ENCODE data around the gene CYBC1. TPM values are rescaled to one million over a fixed set of nuclear protein-coding genes. Genes with fewer than 3 reads are reported as not detected.

The CYBC1 gene
- total and polyA plus RNA-seq, 9 of the 15 experiments (the other 6 are each of a cell fraction or from before 2014, with no cell fraction given), result 1.3 to 71.8 (median 49.9) TPM

DNA sequence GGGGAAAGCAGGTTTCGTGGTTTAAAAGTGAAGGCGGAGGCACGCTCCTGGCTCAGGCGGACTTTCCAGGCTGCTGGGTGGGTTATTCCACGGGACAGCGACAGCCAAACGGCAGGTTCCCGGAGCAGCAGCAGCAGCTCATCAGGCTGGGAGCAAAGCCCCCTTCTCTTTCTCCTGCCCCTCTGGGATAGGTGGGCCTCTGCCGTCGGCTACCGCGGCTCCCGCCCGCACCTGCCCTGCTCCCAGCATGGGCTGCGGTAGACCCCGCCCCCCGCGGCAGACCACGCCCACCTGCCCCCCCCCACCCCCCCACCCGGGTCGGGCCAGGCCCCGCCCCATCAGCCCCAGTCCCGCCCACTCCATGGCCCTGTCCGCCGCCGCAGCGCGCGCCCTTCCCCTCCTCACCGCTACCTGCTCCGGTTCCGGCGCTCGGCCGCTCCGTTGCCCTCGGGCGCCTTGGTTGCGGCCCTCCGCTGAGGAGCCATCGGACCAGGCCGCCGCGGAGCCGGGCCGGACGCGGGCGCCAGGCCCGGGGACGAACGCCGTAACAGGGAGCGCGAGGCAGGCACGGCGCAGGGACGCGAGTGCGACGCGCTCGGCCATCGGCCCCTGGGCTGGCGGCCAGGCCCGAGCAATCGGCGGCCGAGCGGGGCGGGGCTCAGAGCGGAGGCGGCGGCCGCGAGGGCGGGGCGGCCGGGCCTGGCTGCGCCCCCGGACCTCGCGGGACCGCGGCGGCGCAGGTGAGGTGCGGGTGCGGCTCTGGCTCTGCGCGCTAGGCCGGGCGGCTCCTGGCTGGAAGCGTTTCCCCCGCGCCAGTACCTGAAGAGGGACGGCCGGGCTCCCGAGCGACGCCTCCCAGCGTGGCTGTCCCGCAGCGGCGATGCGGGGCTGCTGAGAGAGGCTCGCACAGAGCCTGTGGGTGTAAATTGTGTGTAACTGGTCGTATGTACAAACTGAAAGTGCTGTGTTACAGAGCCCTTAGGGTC lies 32.3 kb downstream of the CYBC1 start, which contains the start of the genes HEXD and OGFOD3:
Gene HEXD, plus strand, starts transcription at position 347 of the 986 bp plus-strand sequence. CDS start 1,453 bp downstream, outside the sequence.
Gene OGFOD3, minus strand, starts transcription at position 586 of the 986 bp plus-strand sequence. Its CDS starts 101 bp downstream, at position 485.
- H3K36me3 ChIP-seq (ENCODE audit: control insufficient read depth, insufficient read depth, low read length), result peaks cover 12% of the 10 kb centered on the region; the same call in 2 of the 3 replicates
- WGBS (ENCODE audit: insufficient coverage, low coverage, missing lambda C conversion rate), result under 1% methylated on average over 55 of the region's 108 CpGs
- ATAC-seq, result peak; percentile 85
- no peak for FAIRE-seq
- no peaks in the 10 kb centered on the region for H3K9me3 ChIP-seq (replicated peaks; ENCODE audit: control insufficient read depth, insufficient read depth, low read depth, low read length)
- peak within 1 kb of the TSS; percentile 83 to 96 for H3K9ac ChIP-seq (ENCODE audit: insufficient read depth in 1 of 2, low read depth in 2 of 2, low read length in 2 of 2)
- H4K20me1 ChIP-seq (replicated peaks; ENCODE audit: control insufficient read depth, insufficient read depth, low read length), result peaks cover 15% of the 10 kb centered on the region
- no TSS peak for BruUV-seq (replicated peaks)
- H2AFZ ChIP-seq (ENCODE audit: low read depth, low read length), result peak within 1 kb of the TSS; percentile 100
- POLR2A ChIA-PET, result interaction anchor here (0.6 to 1.1 kb wide), 4 partner anchors 30 to 538 kb away, joined by 4 read pairs; no protein-coding TSS in a partner anchor
- H3K9me1 ChIP-seq (ENCODE audit: control insufficient read depth, insufficient read depth, low read length), result no peaks in the 10 kb centered on the region
- peak; percentile 91 to 100 (median 100) for DNase-seq (ENCODE audit: extremely low read depth in 1 of 4, low spot score in 3 of 4)
- peak within 1 kb of the TSS; percentile 92 for H3K27ac ChIP-seq (ENCODE audit: extremely low read depth, low read depth, low read length)
- in situ Hi-C loops (cut with MboI), result no loop called here
- H3K27me3 ChIP-seq (ENCODE audit: control insufficient read depth in 2 of 2, insufficient read depth in 2 of 2, low read length in 2 of 2), result no peaks in the 10 kb centered on the region
- CTCF ChIA-PET (ENCODE audit: low intra/inter-chr PET ratio), result no interaction called here
- H3K4me3 ChIP-seq, result peak within 1 kb of the TSS; percentile 90
- intact Hi-C loops (cut with micrococcal nuclease), result loop anchor here (1.0 to 10.0 kb wide), 2 partner anchors 76 to 137 kb away; no protein-coding TSS in a partner anchor
- H3K79me2 ChIP-seq (ENCODE audit: control insufficient read depth, insufficient read depth, low read length), result peaks cover 25% of the 10 kb centered on the region
- H3K4me2 ChIP-seq (ENCODE audit: insufficient read depth, low read length), result peak within 1 kb of the TSS; percentile 97
- peaks cover 8 to 19% of the 10 kb centered on the region in 2 experiments for H3K4me1 ChIP-seq (replicated peaks in 1 of 2; ENCODE audit: control insufficient read depth in 2 of 2, insufficient read depth in 2 of 2, low read length in 2 of 2)
- TF ChIP-seq RBFOX2 (IDR thresholded peaks at IDR 0.05; ENCODE audit: low read depth, low read length) (peak; percentile 90), ZNF561 (CRISPR knock-in tag; conservative IDR thresholded peaks at IDR 0.05) (no peak), HDAC6 (IDR thresholded peaks at IDR 0.05; ENCODE audit: low read depth, low read length) (no peak), PHF20 (IDR thresholded peaks at IDR 0.05; ENCODE audit: partially characterized antibody) (peak; percentile 5), CSDE1 (IDR thresholded peaks at IDR 0.05) (no peak), PHF8 (IDR thresholded peaks at IDR 0.05; ENCODE audit: borderline replicate concordance, low read length) (peak; percentile 90; the same call in 1 of the 2 replicates), CREB1 (IDR thresholded peaks at IDR 0.05) (peak; percentile 65; the same call in 1 of the 2 replicates), CREB1 (CRISPR knock-in tag; IDR thresholded peaks at IDR 0.05) (no peak; the same call in 1 of the 2 replicates), STAT5A (IDR thresholded peaks at IDR 0.05; ENCODE audit: borderline replicate concordance, low read length) (no peak), TBL1XR1 (IDR thresholded peaks at IDR 0.05; ENCODE audit: low read length in 2 of 2) (0 out of 4 replicates have a peak, but pooled peaks of 1 of the 2 experiments have one; percentile 36), CTBP1 (IDR thresholded peaks at IDR 0.05; ENCODE audit: borderline replicate concordance) (peak; percentile 96), XRCC5 (IDR thresholded peaks at IDR 0.05; ENCODE audit: low read depth, low read length) (peak; percentile 78; the same call in 1 of the 2 replicates), NFRKB (IDR thresholded peaks at IDR 0.05; ENCODE audit: low read depth) (no peak), NFXL1 (CRISPR knock-in tag; IDR thresholded peaks at IDR 0.05) (no peak)
- TF ChIP-seq, protein P1, sequence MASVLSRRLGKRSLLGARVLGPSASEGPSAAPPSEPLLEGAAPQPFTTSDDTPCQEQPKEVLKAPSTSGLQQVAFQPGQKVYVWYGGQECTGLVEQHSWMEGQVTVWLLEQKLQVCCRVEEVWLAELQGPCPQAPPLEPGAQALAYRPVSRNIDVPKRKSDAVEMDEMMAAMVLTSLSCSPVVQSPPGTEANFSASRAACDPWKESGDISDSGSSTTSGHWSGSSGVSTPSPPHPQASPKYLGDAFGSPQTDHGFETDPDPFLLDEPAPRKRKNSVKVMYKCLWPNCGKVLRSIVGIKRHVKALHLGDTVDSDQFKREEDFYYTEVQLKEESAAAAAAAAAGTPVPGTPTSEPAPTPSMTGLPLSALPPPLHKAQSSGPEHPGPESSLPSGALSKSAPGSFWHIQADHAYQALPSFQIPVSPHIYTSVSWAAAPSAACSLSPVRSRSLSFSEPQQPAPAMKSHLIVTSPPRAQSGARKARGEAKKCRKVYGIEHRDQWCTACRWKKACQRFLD (CRISPR knock-in tag; IDR thresholded peaks at IDR 0.05), result peak; percentile 77
- TF ChIP-seq, protein P2, sequence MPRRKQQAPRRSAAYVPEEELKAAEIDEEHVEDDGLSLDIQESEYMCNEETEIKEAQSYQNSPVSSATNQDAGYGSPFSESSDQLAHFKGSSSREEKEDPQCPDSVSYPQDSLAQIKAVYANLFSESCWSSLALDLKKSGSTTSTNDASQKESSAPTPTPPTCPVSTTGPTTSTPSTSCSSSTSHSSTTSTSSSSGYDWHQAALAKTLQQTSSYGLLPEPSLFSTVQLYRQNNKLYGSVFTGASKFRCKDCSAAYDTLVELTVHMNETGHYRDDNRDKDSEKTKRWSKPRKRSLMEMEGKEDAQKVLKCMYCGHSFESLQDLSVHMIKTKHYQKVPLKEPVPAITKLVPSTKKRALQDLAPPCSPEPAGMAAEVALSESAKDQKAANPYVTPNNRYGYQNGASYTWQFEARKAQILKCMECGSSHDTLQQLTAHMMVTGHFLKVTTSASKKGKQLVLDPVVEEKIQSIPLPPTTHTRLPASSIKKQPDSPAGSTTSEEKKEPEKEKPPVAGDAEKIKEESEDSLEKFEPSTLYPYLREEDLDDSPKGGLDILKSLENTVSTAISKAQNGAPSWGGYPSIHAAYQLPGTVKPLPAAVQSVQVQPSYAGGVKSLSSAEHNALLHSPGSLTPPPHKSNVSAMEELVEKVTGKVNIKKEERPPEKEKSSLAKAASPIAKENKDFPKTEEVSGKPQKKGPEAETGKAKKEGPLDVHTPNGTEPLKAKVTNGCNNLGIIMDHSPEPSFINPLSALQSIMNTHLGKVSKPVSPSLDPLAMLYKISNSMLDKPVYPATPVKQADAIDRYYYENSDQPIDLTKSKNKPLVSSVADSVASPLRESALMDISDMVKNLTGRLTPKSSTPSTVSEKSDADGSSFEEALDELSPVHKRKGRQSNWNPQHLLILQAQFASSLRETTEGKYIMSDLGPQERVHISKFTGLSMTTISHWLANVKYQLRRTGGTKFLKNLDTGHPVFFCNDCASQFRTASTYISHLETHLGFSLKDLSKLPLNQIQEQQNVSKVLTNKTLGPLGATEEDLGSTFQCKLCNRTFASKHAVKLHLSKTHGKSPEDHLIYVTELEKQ (CRISPR knock-in tag; IDR thresholded peaks at IDR 0.05), result no peak
- TF ChIP-seq, protein P3, sequence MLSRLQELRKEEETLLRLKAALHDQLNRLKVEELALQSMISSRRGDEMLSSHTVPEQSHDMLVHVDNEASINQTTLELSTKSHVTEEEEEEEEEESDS (CRISPR knock-in tag; IDR thresholded peaks at IDR 0.05), result no peak

Data from K562 (cell line).